ENCODE data around the gene GFM1.

GRCh38 chr3:158725348-158726011 is 81.2 kb downstream of the GFM1 start:
- TF ChIP-seq CTCF (IDR thresholded peaks at IDR 0.05) (no peak), EZH2 (IDR thresholded peaks at IDR 0.05; ENCODE audit: borderline replicate concordance, insufficient read depth, low read depth, low read length, poor library complexity, severe bottlenecking) (no peak)

All from B cell (primary cell).